ENCODE measurements around the gene S100A6. TPM values are rescaled to one million over a fixed set of nuclear protein-coding genes. Genes with fewer than 3 reads are reported as not detected.
A peak's percentile ranks its signal among the peaks of the same experiment; 100 is the strongest.

Gene S100A6
- total RNA-seq, 4 donors from 2014 or later: 135 to 264 (median 241) TPM

GRCh38 chr1:153544453-153545066 lies 8.8 kb upstream of the S100A6 start:
- 10% methylated on average over 9 of the region's 10 CpGs for WGBS
- H3K9me3 ChIP-seq: no peaks in the 10 kb centered on the region
- H3K27me3 ChIP-seq: no peaks in the 10 kb centered on the region
- peak overlapping the region; percentile 91 for H3K27ac ChIP-seq
- H3K4me1 ChIP-seq: peaks cover 98% of the 10 kb centered on the region
- no peak for DNase-seq (ENCODE audit: low spot score in 2 of 2)
- H3K4me3 ChIP-seq: peak overlapping the region; percentile 58
- TF ChIP-seq POLR2A (IDR thresholded peaks at IDR 0.05) (no peak), POLR2AphosphoS5 (IDR thresholded peaks at IDR 0.05) (no peak), CTCF (IDR thresholded peaks at IDR 0.05) (no peak), EP300 (IDR thresholded peaks at IDR 0.05) (no peak)
- H3K36me3 ChIP-seq: no peaks in the 10 kb centered on the region

DNA sequence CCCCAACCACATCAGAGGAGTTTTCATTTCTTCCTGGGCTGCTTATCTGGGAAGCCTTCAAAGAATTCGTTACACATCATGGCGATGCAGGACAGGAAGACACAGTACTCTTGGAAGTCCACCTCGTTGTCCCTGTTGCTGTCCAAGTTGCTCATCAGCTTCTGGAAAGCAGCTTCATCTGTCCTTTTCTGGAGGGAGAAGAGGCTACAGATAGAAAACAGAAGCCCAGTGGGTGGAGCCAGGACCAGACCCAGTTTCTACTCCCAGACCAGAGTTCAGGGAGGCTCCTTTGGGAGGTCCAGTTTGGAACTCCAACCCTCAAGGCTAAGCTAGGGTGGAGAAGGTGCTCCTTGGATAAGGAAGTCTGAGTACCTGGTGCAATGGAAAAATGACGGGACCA lies 7.9 kb upstream of the S100A6 start:
- H3K4me3 ChIP-seq: peak overlapping the region; percentile 58
- no peaks in the 10 kb centered on the region for H3K27me3 ChIP-seq
- peak overlapping the region; percentile 91 for H3K27ac ChIP-seq
- 50% methylated on average over 4 of the region's 4 CpGs for WGBS
- peaks cover 95% of the 10 kb centered on the region for H3K4me1 ChIP-seq
- no peaks in the 10 kb centered on the region for H3K36me3 ChIP-seq
- DNase-seq (ENCODE audit: low spot score in 2 of 2): no peak
- no peak for TF ChIP-seq CTCF (IDR thresholded peaks at IDR 0.05)
- no peak for TF ChIP-seq EP300 (IDR thresholded peaks at IDR 0.05)
- no peak for TF ChIP-seq POLR2AphosphoS5 (IDR thresholded peaks at IDR 0.05)
- no peak for TF ChIP-seq POLR2A (IDR thresholded peaks at IDR 0.05)
- H3K9me3 ChIP-seq: no peaks in the 10 kb centered on the region

- peak overlapping the region; percentile 91 for H3K27ac ChIP-seq
- DNase-seq (ENCODE audit: low spot score in 2 of 2): no peak
- H3K4me3 ChIP-seq: peak overlapping the region; percentile 58
- no peak for TF ChIP-seq POLR2AphosphoS5 (IDR thresholded peaks at IDR 0.05)
- TF ChIP-seq CTCF (IDR thresholded peaks at IDR 0.05): no peak
- no peak for TF ChIP-seq EP300 (IDR thresholded peaks at IDR 0.05)
- no peak for TF ChIP-seq POLR2A (IDR thresholded peaks at IDR 0.05)
- 52% methylated on average over 13 of the region's 13 CpGs for WGBS
- no peaks in the 10 kb centered on the region for H3K9me3 ChIP-seq
- H3K4me1 ChIP-seq: peaks cover 95% of the 10 kb centered on the region
- no peaks in the 10 kb centered on the region for H3K27me3 ChIP-seq
- no peaks in the 10 kb centered on the region for H3K36me3 ChIP-seq
Measured at GRCh38 chr1:153542956-153543711, 7.3 kb upstream of the S100A6 start.

DNA sequence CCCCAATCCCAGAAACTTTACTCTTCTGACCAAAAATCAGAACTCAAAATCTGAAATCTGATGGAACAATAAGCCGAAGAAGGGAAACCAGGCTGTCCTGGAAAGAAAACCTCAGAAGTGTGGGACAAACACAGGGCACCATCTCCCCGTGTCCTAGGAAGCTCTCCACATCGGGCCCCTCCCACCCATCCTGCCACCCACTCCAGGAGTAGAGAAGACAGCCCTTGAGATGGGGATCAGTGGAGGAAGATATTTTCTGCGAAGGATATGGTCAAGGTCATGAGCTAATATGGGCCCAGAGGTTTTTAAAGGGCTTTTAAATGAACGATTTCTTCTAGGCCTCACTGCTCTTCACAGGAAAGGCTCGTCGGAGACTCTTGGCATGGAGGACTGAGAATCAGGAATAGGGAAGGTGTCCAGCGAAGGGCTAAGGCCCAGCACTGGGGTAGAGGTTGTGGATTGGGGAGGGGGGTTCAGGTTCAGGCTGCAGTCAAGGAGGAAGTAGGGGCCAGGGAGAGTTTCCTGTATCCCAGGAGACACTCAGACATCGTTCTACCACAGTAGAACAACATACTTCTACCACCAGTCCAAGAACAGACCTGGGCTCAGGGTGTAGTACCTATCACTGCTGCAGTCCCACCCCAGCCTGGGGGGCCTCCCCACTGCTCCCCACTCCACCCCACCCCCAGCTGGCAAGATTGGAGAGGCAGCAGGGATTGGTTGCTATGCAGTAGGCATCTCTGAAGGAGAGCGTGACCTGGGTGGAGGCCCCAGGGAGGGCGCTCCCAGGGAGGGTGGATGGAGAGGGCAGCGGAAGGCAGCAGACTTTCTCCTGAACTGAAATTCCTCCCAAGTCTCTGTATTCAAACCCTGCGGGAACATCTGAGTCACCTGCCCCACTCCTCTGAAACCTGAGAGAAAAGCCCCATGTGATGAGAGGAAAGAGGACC lies 6.1 kb upstream of the S100A6 start:
- TF ChIP-seq POLR2AphosphoS5 (IDR thresholded peaks at IDR 0.05): no peak
- H3K4me1 ChIP-seq: peaks cover 94% of the 10 kb centered on the region
- DNase-seq (ENCODE audit: low spot score in 2 of 2): no peak
- no peaks in the 10 kb centered on the region for H3K9me3 ChIP-seq
- H3K27me3 ChIP-seq: no peaks in the 10 kb centered on the region
- no peaks in the 10 kb centered on the region for H3K36me3 ChIP-seq
- H3K4me3 ChIP-seq: no peak overlapping the region
- H3K27ac ChIP-seq: peak overlapping the region; percentile 71
- WGBS: 59% methylated on average over 13 of the region's 13 CpGs

DNA sequence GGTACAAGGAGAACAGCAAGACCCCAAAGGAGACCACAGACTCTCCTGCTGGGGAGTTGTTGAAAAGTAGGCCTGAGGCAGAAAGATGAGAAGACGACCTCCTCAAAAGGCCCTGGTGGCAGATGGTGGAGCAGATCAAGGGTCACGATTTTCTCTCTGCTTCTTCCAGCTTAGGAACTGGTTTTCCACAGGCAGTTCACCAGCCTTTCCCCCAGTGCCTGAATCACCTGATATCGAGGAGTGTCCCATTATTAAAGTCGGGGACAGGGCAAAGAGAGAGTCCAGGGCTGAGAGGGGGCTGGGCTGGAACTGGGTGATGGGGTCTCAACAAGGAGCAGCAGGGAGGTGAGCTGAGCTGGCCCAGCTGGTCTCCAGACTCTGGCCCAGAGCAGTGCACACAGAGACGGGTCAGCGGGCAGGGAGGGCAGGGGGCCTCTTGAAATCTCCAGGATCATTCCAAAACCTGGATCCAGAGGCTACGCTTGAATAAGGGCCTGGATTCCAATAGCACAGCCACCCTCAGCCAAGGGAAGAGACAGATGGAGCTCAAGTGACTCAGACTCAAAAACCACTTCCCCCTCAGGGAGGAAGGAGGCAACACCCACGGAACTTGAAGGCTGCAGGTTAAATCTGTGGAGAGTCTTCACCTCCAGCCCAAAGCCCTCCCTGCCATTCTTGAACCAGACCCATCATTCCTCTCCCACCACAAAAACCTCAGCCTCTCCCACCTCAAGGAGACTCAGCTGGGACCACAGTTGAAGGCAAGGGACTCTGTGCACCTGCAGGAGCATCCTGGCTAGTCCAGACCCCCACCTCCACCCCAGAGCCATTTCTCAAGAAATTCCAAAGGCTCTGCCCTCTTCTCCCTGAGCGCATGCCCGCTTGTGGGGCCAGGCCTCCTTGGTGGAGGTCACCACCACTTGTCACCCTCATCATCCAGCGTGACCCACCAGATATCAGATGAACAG lies 4.9 kb upstream of the S100A6 start, which contains the start of gene S100A5:
Gene S100A5, minus strand, starts transcription at position 541 of the 968 bp plus-strand sequence. CDS start 743 bp downstream, outside the sequence.
- no peaks in the 10 kb centered on the region for H3K9me3 ChIP-seq
- DNase-seq (ENCODE audit: low spot score in 2 of 2): no peak
- peak within 1 kb of the TSS; percentile 71 for H3K27ac ChIP-seq
- H3K27me3 ChIP-seq: no peaks in the 10 kb centered on the region
- peaks cover 94% of the 10 kb centered on the region for H3K4me1 ChIP-seq
- H3K36me3 ChIP-seq: no peaks in the 10 kb centered on the region
- WGBS: 56% methylated on average over 11 of the region's 11 CpGs
- H3K4me3 ChIP-seq: no peak within 1 kb of the TSS
- TF ChIP-seq POLR2AphosphoS5 (IDR thresholded peaks at IDR 0.05): no peak
- TF ChIP-seq EP300 (IDR thresholded peaks at IDR 0.05): no peak
- TF ChIP-seq POLR2A (IDR thresholded peaks at IDR 0.05): no peak
- TF ChIP-seq CTCF (IDR thresholded peaks at IDR 0.05): no peak

Measured in suprapubic skin (tissue), 4 donors.